NCI-H128 (cell line): ENCODE results near the gene SNAI1.
"Not testable (repeated sequence)": the region's sequence is repeated elsewhere in the genome, so short reads cannot be mapped to it uniquely, and the experiment has no call there.

Experiments used
- DNase-seq: peaks from one replicate; lab custom pipeline; 2025; ENCODE audit not compliant: unreplicated experiment; lab: John Stamatoyannopoulos, UW

SNAI1 gene

DNA sequence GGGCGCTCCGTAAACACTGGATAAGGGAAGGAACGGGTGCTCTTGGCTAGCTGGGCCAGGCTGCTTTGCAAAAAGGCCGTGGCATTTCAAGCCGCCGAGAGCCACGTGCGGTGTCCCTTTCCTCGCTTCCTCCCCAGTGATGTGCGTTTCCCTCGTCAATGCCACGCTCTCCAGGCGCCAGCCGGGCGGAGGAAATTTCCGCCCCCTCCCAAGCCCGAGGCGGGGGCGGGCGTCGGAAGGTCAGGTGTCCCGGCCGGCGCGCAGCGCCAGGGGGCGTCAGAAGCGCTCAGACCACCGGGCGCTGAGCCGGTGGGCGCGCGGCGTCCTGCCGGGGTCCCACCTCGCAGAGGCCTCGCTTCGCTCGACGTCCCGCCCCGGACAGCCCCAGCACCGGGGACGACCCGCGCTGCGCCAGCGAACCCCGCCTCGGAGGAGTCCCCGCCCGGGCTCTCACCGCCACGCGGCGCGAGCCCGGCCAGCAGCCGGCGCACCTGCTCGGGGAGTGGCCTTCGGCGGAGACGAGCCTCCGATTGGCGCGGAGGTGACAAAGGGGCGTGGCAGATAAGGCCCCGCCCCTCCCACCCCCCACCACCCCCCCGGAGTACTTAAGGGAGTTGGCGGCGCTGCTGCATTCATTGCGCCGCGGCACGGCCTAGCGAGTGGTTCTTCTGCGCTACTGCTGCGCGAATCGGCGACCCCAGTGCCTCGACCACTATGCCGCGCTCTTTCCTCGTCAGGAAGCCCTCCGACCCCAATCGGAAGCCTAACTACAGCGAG is at the start of gene SNAI1:
Gene SNAI1, plus strand, starts transcription at position 635 of the 777 bp plus-strand sequence. Its CDS starts 80 bp downstream, at position 715.
- DNase-seq: peak; percentile 81

DNA sequence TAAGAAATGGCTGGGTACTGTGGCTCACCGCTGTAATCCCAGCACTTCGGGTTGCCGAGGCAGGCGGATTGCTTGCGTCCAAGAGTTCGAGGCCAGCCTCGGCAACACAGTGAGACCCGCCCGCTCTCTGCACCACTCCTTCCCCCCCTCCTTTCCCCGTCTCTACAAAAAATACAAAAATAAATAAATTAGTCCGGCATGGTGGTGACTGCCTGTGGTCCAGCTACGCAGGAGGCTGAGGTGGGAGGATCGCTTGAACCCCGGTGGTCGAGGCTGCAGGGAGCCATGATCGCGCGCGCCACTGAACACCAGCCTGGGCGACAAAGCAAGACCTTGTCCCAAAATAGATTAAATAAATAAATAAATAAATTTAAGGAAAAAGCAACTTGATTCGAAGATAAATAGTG is 47.0 kb upstream of the SNAI1 start:
- no peak for DNase-seq

DNA sequence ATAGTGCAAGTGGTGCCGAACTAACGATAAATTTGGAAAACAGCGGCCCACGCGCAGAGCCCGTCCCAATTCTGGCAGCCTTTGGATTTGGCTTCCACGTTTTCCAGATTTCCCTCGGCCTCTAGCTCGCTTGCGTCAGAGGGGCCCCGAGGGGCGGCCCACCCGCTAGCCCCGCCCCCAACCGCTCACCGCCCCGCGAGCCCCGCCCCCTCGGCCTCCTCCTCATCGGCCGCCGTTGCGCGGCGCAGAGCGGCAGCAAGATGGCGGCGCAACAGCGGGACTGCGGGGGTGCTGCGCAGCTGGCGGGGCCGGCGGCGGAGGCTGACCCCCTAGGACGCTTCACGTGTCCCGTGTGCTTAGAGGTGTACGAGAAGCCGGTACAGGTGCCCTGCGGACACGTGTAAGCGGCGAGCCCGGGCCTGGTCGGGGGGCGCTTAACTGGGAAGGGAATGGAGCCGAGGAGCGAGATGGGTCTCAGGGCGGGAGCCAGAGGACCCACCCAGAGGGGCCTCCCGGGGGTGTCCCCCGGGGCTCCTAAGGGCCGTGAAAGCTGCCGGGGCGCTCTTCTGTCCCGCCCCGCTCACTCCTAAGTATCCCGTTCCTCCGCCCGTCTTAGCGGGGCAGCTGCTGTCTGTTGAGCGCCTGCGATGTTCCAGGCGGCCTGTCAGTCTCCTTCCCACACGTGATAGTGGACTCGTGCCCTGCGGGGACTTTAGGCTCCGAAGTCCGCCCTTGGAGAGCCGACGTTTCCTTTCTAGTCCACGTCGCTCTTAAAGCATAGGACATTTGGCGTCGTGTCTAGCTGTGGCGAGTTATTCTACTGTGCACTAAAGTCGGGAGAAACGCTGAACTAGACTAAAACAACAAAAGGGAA is 46.4 kb upstream of the SNAI1 start, which contains the start of gene RNF114:
Gene RNF114, plus strand, starts transcription at position 245 of the 874 bp plus-strand sequence. Its CDS starts 16 bp downstream, at position 261.
- DNase-seq: peak; percentile 74

DNA sequence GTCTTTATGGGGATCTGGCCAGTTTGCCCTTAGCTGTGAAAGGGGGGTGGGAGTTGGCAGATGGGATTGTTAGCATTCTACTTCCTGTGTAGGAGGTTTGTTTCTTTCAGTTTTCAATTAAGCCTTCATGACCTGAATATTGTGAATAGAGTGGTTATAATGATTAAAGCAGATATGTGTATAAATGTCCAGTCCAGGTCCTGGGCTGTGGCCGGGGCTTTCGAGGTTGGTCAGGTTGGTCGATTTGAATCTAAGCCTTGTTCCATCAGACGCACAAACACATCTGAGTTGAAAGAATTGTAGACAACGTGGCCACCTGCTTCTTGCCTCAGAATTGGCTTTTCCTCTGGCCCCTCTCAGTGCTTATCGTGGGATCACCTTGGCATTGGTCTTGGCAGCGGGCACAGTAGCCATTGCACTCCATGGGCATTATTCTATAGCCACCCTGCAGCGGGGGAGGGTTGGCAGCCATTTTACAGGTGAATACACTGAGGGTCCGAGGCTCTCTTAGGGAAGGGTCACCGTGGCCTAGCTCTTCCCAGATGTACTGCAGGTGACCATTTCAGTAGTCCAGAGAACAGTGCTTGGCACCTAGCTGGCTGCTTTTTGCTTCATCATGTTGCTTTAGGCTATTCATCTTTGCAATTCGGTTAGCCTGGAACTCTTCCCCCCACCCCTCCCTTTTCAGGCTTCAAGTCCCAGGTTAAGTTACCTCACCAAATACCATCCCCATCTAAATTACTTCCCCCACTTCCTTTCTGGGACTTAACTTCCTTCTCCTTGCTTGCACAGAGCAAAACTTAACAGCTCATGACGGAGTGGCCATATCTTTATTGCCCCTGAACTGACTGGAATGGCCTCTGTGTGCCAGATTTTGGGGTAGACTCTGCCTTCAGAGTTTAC is 45.5 kb upstream of the SNAI1 start:
- no peak for DNase-seq

DNA sequence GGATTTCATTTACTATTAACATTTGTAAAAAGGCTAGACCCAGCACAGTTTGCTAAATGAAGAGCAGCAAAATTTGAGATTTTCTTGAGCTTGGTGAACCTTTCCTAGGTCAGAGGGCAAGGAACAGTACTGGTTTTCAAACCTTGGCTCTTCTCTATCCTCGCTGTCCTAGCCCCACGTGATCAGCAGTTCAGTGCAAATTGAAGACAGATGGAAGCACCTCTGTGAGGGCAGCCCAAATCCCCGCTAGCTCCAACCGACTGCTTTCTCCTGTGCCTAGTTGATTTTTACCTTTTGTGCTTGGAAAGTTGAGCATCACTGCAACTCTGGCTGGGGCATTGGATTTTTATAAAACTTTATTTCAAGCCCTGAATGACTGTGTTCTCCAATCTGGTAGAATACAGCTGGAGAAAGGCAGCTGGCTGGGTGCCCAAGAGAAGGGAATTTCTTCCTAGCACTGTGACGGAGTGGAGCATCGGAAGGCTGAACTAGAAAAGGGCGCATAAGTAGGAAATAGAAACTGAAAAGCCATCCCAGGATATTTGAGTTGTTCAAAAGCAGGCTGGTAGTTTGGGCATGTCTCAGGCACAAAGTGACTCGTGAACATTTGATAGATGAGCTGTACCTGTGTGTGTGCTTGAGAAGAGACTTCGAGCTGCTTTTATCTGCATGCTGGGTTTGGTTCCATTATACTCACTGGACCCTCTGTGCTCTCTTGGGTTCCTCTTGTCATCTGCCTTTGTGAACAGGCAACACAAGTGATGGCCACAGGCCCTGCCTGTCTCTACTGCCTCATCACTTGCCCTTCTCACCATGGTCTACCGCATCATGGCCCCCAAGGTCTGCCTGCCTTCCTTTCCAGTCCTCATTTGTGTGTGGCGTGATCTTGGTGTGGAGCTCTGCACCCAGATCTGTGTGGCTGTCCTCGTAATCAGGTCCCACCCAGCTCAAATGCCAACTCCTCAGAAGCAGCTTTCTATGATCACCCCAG is 44.3 kb upstream of the SNAI1 start:
- no peak for DNase-seq

DNA sequence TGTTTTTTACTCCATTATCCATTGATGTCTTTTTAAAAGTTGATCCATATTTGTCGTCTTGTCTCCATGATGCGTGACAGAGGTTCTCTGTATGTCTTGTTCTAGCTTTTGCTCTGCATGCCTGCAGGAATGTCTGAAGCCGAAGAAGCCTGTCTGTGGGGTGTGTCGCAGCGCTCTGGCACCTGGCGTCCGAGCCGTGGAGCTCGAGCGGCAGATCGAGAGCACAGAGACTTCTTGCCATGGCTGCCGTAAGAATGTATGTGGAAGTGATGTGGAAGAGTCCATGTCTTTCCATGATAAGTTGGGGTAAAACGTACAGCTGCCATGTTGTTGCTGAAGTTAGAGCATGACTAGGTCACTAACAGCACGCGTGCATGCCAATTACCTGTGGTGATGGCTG is 41.3 kb upstream of the SNAI1 start:
- no peak for DNase-seq

DNA sequence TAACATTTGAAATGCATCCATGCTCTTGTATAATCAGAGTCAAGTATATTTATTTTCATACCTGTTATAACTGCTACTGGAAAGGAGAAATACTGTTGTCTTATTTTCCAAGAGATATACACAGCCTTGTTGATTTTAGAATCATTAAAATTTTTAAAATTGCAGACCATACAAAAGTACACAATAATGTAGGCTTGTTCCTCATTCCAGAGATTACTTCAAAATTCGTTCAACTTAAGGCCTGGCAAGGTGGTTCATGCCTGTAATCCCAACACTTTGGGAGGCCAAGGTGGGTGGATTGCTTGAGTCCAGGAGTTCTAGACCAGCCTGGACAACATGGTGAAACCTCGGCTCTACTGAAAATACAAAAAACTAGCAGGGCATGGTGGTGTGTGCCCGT is 40.5 kb upstream of the SNAI1 start:
- DNase-seq: no peak

DNA sequence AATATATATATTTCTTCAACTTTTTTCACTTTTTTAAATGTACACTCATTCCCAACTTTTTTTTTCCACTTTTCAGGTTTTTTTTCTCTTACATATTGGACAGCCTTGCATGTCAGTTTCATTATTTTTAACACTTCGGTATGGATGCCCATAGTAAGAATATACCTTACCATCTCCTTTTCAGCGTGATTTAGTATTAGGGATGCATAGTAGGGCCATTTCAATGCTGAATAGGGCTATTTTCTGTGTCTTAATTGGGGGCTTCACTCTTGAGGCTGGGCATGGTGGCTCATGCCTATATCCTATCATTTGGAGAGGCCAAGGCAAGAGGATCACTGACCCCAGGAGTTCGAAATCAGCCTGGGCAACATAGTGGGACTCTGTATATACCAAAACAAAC is 39.8 kb upstream of the SNAI1 start:
- DNase-seq: no peak

DNA sequence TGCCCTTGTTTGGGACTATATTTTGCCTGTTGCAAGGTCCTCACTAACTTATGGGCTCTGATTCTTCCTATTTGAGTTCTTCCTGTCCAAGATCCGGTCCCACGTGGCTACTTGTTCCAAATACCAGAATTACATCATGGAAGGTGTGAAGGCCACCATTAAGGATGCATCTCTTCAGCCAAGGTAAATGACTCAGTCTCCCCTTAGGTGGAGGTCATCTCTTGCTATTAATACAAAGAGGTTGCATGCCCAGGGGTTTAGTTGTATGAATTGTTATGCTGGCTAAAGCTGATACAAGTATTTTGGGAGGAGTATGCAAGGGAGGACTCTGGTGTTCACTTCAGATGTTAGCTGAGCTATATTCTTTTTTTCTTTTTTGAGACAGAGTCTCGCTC is 37.5 kb upstream of the SNAI1 start:
- no peak for DNase-seq

DNA sequence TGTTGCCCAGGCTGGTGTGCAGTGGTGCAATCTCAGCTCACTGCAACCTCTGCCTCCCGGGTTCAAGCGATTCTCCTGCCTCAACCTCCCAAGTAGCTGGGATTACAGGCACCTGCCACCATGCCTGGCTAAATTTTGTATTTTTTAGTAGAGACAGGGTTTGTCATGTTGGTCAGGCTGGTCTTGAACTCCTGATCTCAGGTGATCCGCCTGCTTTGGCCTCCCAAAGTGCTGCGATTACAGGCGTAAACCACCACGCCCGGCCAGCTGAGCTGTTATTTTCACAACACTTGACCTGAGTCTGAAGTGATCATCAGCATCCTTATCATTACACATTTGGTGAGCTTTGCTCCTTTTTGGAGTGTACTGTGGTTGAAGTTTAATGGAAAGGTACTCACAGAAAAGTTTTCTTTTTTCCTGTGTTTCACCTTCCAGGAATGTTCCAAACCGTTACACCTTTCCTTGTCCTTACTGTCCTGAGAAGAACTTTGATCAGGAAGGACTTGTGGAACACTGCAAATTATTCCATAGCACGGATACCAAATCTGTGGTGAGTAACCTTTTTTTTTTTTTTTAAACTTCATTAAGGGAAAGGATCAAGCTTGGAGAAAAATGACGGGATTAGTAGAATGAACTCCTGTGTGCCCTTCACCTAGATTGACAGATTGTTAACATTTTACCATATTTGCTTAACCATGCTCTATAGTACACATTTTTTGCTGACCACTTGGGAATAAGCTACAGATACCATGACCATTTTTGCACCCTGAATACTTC is 36.9 kb upstream of the SNAI1 start:
- DNase-seq: no peak

DNA sequence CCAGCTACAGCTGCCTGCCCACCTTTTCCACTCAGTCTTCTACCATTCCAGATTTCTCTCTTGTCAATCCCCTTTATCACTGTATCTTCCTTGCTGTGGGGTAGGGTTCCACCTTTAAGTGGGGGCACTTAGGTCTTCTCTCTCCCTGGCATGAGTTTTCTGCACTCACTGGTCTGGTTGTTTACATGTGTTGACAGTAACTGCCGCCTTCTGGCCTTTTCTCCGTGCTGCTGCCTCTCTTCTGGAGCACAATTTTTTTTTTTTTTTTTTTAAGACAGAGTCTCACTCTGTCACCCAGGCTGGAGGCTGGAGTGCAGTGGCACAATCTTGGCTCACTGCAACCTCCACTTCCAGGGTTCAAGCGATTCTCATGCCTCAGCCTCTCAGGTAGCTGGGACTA is 34.6 kb upstream of the SNAI1 start:
- no peak for DNase-seq

DNA sequence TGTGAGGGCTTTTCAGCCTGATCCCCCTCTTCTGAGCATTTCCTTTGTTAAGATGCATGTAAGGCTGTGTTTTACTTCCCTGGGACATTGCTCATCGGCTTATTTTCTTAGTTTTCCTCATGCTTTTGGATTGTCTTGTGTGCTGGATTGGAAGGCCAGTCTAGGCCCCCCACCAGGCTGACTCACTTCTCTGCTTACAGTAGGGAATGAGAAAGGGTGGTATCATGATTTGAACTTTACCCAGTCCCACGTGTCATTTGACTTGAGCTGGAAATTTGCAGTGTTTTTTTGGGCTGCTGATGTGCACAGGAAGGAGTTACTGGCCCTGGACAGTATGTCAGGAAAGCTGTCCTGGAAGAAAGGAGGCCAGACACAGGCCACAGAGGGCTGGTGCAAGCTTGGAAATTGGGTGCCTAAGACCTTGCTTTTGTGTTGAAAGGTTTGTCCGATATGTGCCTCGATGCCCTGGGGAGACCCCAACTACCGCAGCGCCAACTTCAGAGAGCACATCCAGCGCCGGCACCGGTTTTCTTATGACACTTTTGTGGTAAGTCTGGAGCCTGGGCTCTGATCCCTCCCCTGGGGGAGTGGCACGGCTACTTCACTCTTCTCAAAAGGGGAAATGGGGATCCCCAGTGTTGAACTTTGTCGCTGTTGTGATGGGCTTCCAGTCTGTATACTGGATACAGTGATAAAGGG is 33.8 kb upstream of the SNAI1 start:
- no peak for DNase-seq

DNA sequence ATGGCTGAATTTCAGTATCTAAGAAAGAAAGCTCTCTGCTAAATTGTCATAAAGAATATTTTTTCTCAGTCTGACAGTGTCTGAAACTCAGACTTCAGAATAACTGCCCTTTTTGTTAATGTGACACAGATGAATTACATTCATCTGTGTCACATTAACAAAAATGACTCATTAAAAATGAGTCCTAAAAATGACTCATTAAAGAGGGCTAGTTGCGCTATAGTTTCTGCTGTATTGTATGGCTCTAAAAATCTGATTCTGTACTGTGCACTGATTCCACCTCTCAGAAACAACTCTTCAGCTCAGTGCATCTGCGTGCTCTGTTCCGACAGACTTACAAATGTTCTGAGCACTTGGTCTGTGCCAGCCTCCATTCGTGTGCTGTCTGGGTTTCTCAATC is 31.6 kb upstream of the SNAI1 start:
- no peak for DNase-seq

DNA sequence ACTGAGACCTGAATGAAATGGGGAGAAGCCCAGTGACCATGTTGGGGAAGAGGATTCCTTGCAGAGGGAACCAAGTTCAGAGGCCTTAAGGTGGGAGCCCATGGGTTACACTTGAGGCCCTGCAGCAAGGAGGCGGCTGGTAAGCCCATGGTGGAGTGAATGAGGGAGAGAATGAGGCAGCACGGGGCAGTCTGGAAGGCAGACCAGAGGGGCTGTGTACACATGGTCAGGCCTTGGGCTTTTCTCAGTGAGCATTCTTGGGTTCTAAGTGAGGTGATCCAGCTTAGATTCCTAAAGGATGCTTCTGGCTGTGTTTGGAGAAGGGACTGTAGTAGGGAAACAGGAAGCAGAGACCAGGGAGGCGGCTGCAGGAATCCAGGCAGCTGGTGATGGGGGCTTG is 27.6 kb upstream of the SNAI1 start:
- no peak for DNase-seq

DNA sequence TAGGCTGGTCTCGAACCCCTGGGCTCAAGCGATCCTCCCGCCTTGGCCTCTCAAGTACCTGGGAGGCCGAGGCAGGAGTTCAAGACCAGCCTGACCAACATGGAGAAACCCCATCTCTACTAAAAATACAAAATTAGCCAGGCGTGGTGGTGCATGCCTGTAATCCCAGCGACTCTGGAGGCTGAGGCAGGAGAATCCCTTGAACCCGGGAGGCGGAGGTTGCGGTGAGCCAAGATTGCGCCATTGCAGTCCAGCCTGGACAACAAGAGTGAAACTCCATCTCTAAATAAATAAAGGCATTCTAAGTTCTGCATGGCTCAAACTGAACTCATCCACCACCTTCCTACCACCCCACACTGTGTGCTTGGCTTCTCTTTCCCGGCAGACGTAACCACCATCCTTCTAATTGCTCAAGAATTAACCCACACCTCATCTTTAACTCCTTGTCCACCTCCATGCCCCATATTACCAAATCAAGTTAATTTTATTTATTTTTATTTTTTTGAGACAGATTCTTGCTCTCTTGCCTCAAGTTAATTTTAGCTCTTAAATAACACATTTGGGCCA is 26.9 kb upstream of the SNAI1 start:
- not testable (repeated sequence) for DNase-seq

DNA sequence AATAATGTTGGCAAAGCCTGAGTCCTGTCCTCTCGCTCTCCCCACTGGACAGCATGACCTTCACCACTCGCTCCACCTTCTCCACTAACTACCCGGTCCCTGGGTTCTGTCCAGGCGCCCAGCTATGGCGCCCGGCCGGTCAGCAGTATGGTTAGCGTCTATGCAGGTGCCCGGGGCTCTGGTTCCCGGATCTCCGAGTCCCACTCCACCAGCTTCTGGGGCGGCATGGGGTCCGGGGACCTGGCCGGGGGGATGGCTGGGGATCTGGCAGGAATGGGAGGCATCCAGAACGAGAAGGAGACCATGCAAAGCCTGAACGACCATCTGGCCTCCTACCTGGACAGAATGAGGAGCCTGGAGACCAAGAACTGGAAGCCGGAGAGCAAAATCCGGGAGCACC is 26.1 kb upstream of the SNAI1 start:
- DNase-seq: no peak

DNA sequence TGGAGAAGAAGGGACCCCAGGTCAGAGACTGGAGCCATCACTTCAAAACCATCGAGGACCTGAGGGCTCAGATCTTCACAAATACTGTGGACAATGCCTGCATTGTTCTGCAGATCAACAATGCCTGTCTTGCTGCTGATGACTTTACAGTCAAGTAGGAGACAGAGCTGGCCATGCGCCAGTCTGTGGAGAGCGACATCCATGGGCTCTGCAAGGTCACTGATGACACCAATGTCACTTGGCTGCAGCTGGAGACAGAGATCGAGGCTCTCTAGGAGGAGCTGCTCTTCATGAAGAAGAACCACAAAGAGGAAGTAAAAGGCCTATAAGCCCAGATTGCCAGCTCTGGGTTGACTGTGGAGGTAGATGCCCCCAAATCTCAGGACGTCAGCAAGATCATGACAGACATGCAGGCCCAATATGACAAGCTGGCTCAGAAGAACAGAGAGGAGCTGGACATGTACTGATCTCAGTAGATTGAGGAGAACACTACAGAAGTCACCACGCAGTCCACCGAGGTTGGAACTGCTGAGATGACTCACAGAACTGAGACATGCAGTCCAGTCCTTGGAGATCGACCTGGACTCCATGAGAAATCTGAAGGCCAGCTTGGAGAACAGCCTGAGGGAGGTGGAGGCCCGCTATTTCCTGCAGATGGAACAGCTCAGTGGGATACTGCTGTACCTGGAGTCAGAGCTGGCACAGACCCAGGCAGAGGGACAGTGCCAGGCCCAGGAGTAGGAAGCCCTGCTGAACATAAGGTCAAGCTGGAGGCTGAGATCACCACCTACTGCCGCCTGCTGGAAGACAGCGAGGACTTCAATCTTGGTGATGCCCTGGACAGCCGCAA is 25.5 kb upstream of the SNAI1 start:
- not testable (repeated sequence) for DNase-seq
